Mesothelial cell of epicardium (in vitro differentiated cells): ENCODE data around the gene UGP2. TPM values are rescaled to one million over a fixed set of nuclear protein-coding genes. Genes with fewer than 3 reads are reported as not detected.
"Not testable (repeated sequence)": the region's sequence is repeated elsewhere in the genome, so short reads cannot be mapped to it uniquely, and the experiment has no call there.

Source experiments
- DNase-seq, 2 experiments: peaks; one replicate each; pipeline ENCODE4 v3.0.0; 2021; ENCODE audit warnings: low spot score in 2 of 2; ENCODE audit not compliant: unreplicated experiment in 2 of 2
- H3K27ac Mint-ChIP-seq: 2 replicates; pipeline ENCODE4 v1.8.0; 2021; ENCODE audit warnings: mixed read lengths
- H3K27me3 Mint-ChIP-seq: 2 replicates; pipeline ENCODE4 v1.8.0; 2021; ENCODE audit warnings: low read depth, mixed read lengths
- H3K36me3 Mint-ChIP-seq: 2 replicates; pipeline ENCODE4 v1.8.0; 2021; ENCODE audit warnings: mixed read lengths
- H3K4me1 Mint-ChIP-seq: 2 replicates; pipeline ENCODE4 v1.8.0; 2021; ENCODE audit warnings: mixed read lengths
- H3K4me3 Mint-ChIP-seq: 2 replicates; pipeline ENCODE4 v1.8.0; 2021; ENCODE audit warnings: mild to moderate bottlenecking, moderate library complexity, mixed read lengths
- H3K9me3 Mint-ChIP-seq: 2 replicates; pipeline ENCODE4 v1.8.0; 2021; ENCODE audit warnings: mixed read lengths
- total RNA-seq: library from RNA; stranded (reverse); gene quantifications from 3 replicates; pipeline ENCODE4 v1.2.1, GENCODE V29; 2021
- TF ChIP-seq, protein P1 (sequence below): fragments of 200-600 bp; sonication (generic); IDR thresholded peaks from one replicate; pipeline ENCODE4 v1.5.0; 2021; ENCODE audit warnings: antibody characterized with exemption; ENCODE audit not compliant: unreplicated experiment

The UGP2 gene
- total RNA-seq, 1 donor from 2014 or later: 92.6 TPM

DNA sequence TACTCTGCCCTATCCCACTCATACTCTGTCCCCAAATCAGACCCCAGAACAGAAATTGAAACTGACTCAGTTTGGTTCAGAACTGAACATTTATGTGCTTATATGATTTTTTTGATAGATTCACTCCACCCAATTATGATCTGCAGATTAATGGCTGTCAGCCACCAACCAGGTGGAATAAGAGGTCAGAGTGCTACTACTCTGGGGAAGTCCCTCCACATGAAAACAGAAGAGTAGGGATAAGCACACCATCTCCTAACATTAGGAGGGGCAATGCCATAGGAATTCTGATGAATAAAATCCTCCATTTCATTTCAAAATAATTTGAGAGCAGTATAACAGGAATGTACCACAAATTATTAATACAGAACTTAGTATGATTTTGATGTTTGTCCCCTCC, 36.3 kb upstream of the UGP2 start:
- Mint-ChIP-seq H3K4me3 (no peak overlapping the region), H3K27ac (no peak overlapping the region), H3K9me3 (peaks cover 20% of the 10 kb centered on the region), H3K36me3 (peaks cover 14% of the 10 kb centered on the region), H3K4me1 (no peaks in the 10 kb centered on the region), H3K27me3 (no peaks in the 10 kb centered on the region)
- no peak for DNase-seq
- TF ChIP-seq, protein P1, sequence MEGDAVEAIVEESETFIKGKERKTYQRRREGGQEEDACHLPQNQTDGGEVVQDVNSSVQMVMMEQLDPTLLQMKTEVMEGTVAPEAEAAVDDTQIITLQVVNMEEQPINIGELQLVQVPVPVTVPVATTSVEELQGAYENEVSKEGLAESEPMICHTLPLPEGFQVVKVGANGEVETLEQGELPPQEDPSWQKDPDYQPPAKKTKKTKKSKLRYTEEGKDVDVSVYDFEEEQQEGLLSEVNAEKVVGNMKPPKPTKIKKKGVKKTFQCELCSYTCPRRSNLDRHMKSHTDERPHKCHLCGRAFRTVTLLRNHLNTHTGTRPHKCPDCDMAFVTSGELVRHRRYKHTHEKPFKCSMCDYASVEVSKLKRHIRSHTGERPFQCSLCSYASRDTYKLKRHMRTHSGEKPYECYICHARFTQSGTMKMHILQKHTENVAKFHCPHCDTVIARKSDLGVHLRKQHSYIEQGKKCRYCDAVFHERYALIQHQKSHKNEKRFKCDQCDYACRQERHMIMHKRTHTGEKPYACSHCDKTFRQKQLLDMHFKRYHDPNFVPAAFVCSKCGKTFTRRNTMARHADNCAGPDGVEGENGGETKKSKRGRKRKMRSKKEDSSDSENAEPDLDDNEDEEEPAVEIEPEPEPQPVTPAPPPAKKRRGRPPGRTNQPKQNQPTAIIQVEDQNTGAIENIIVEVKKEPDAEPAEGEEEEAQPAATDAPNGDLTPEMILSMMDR: no peak

DNA sequence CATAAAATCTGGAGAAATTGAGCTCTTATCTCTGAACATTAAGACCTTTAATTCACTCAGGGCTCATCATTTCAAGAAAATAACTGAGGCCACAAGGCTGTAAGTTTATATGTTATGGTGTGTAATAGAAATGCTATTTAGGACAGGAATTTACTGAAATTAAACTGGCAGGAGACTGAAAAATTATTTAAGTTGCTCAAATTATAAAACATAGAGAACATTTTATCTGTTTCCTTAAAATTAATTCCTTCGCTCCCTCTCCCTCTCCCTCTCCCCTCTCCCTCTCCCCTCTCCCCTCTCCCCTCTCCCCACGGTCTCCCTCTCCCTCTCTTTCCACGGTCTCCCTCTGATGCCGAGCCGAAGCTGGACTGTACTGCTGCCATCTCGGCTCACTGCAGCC, 33.7 kb upstream of the UGP2 start:
- H3K36me3 Mint-ChIP-seq: peaks cover 14% of the 10 kb centered on the region
- not testable (repeated sequence) for H3K4me1 Mint-ChIP-seq, H3K4me3 Mint-ChIP-seq, H3K27ac Mint-ChIP-seq, DNase-seq, H3K27me3 Mint-ChIP-seq
- H3K9me3 Mint-ChIP-seq: peaks cover 16% of the 10 kb centered on the region

DNA sequence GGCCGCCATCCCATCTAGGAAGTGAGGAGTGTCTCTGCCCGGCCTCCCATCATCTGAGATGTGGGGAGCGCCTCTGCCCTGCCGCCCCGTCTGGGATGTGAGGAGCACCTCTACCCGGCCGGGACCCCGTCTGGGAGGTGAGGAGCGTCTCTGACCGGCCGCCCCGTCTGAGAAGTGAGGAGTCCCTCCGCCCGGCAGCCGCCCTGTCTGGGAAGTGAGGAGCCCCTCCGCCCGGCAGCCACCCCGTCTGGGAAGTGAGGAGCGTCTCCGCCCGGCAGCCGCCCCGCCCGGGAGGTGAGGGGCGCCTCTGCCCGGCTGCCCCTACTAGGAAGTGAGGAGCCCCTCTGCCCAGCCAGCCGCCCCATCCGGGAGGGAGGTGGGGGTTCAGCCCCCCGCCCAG, 32.8 kb upstream of the UGP2 start:
- DNase-seq, H3K27me3 Mint-ChIP-seq, H3K4me1 Mint-ChIP-seq, H3K4me3 Mint-ChIP-seq, H3K27ac Mint-ChIP-seq: not testable (repeated sequence)
- H3K36me3 Mint-ChIP-seq: peaks cover 14% of the 10 kb centered on the region
- H3K9me3 Mint-ChIP-seq: peaks cover 16% of the 10 kb centered on the region

DNA sequence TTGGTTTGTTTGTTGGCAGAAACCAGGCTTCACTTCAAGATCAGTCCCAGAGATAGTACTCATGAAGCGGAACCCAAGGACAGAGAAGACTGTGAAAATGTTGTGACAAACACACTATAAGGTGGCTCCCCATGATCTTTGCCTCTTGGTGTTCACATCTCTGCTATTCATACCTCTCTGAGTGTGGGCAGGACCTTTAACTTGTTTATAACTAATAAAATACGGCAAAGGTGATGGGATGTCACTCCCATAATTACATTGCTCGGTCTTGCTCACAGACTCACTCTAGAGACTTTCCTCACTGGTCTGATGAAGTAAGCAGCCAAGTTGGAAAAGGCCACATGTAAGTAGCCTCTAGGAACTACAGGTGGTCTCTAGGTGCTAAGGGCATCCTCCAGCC, 30.6 kb upstream of the UGP2 start:
- no peak for DNase-seq
- TF ChIP-seq, protein P1: no peak
- Mint-ChIP-seq H3K4me1 (no peaks in the 10 kb centered on the region), H3K9me3 (peaks cover 13% of the 10 kb centered on the region), H3K27me3 (no peaks in the 10 kb centered on the region), H3K27ac (no peak overlapping the region), H3K36me3 (peaks cover 12% of the 10 kb centered on the region), H3K4me3 (no peak overlapping the region)

DNA sequence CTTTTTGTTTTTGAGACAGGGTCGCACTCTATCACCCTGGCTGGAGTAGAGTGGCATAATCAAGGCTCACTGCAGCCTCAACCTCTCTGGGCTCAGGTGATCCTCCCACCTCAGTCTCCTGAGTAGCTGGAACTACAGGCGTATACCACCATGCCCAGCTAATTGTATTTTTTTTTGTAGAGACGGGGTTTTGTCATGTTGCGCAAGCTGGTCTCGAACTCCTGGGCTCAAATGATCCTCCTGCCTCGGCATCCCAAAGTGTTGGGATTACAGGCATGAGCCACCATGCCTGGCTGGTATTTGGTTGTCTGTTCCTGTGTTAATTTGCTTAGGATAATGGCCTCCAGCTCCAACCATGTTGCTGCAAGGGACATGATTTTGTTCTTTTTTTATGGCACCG, 29.8 kb upstream of the UGP2 start:
- H3K4me1 Mint-ChIP-seq, H3K27me3 Mint-ChIP-seq, H3K27ac Mint-ChIP-seq, H3K4me3 Mint-ChIP-seq, DNase-seq: not testable (repeated sequence)
- peaks cover 10% of the 10 kb centered on the region for H3K36me3 Mint-ChIP-seq
- peaks cover 11% of the 10 kb centered on the region for H3K9me3 Mint-ChIP-seq

DNA sequence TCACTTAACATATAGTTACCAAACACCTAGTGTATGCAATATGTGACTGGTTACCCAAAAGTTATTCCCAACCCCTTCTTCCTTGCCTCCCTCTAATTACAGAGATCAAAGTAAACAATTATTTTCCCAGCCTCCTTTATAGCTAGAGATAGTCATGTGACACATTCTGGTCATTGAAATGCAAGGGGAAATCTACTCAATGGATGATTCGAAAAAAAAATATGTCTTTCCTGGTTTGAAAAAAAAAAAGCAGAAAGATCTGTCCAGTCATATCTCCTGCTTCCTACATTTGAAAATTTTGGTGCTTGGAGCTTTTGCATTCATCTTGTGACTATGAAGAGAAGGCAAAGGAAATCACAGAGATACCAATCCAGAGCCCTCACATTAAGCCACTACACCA, 27.6 kb upstream of the UGP2 start:
- Mint-ChIP-seq H3K9me3 (peaks cover 4% of the 10 kb centered on the region), H3K36me3 (peaks cover 4% of the 10 kb centered on the region), H3K27me3 (no peaks in the 10 kb centered on the region), H3K4me1 (peaks cover 25% of the 10 kb centered on the region), H3K4me3 (no peak overlapping the region), H3K27ac (no peak overlapping the region)
- no peak for DNase-seq
- TF ChIP-seq, protein P1: no peak

DNA sequence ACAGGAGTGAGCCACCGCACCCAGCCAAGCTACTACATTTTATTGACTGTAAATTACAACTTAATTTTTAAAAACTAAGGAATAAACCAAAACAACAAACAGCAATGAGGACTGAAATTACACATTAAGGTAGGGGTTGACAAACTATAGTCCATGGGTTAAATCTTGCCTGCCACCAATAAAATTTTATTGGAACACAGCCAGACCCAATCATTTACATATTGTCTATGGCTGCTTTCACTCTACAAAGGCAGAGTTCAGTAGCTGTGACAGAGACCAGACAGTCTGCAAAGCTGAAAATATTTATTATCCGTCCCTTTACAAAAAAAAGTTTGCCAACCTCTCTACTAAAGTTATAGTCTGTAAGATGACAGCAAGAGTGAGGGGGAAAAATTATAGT, 24.3 kb upstream of the UGP2 start:
- H3K27me3 Mint-ChIP-seq: no peaks in the 10 kb centered on the region
- H3K4me3 Mint-ChIP-seq: no peak overlapping the region
- H3K36me3 Mint-ChIP-seq: no peaks in the 10 kb centered on the region
- no peak for DNase-seq
- TF ChIP-seq, protein P1: no peak
- H3K4me1 Mint-ChIP-seq: peaks cover 34% of the 10 kb centered on the region
- no peaks in the 10 kb centered on the region for H3K9me3 Mint-ChIP-seq
- H3K27ac Mint-ChIP-seq: peak overlapping the region; percentile 25
